ENCODE results near the gene STBD1. TPM values are rescaled to one million over a fixed set of nuclear protein-coding genes. Genes with fewer than 3 reads are reported as not detected.
"Not testable (repeated sequence)": the region's sequence is repeated elsewhere in the genome, so short reads cannot be mapped to it uniquely, and the experiment has no call there.

Gene STBD1
- total RNA-seq, 4 donors from 2014 or later = 14.8 to 30.2 (median 17.7) TPM

DNA sequence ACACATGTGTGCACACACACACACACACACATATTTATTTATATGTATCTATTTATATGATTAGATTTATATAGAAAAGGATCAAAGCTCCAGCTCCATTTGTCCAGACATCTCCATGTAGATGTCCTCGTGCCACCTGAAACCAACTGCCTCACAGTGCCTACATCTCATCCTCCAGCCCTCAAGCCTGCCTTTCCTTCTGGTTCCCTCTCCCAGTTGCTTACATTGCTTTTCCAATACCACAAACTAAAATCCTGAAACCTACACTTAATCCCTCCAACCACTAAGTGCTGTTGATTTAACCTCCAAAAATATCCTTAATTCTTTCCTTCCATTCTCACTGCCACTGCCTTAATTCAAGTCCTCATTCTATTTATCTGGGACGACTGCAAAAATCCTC is 51.4 kb downstream of the STBD1 start:
- TF ChIP-seq, protein P1, sequence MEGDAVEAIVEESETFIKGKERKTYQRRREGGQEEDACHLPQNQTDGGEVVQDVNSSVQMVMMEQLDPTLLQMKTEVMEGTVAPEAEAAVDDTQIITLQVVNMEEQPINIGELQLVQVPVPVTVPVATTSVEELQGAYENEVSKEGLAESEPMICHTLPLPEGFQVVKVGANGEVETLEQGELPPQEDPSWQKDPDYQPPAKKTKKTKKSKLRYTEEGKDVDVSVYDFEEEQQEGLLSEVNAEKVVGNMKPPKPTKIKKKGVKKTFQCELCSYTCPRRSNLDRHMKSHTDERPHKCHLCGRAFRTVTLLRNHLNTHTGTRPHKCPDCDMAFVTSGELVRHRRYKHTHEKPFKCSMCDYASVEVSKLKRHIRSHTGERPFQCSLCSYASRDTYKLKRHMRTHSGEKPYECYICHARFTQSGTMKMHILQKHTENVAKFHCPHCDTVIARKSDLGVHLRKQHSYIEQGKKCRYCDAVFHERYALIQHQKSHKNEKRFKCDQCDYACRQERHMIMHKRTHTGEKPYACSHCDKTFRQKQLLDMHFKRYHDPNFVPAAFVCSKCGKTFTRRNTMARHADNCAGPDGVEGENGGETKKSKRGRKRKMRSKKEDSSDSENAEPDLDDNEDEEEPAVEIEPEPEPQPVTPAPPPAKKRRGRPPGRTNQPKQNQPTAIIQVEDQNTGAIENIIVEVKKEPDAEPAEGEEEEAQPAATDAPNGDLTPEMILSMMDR (IDR thresholded peaks at IDR 0.05) = no peak
- TF ChIP-seq POLR2AphosphoS5 (IDR thresholded peaks at IDR 0.05) (no peak), EP300 (IDR thresholded peaks at IDR 0.05) (no peak), POLR2A (IDR thresholded peaks at IDR 0.05; ENCODE audit: low read depth) (no peak)
- intact Hi-C loops (cut with DNase I) = no loop called here
- no peaks in the 10 kb centered on the region for H3K4me1 ChIP-seq
- no peak overlapping the region for H3K4me3 ChIP-seq
- no peak overlapping the region for H3K27ac ChIP-seq (replicated peaks in 1 of 4)
- H3K9me3 ChIP-seq = peaks cover 0 to 3% (median 0%) of the 10 kb centered on the region in 4 donors
- peaks cover 0 to 9% (median 0%) of the 10 kb centered on the region in 4 donors for H3K36me3 ChIP-seq
- no peak for DNase-seq (ENCODE audit: extremely low spot score)
- H3K27me3 ChIP-seq = no peaks in the 10 kb centered on the region
- WGBS = 86% methylated on average over 2 of the region's 2 CpGs

DNA sequence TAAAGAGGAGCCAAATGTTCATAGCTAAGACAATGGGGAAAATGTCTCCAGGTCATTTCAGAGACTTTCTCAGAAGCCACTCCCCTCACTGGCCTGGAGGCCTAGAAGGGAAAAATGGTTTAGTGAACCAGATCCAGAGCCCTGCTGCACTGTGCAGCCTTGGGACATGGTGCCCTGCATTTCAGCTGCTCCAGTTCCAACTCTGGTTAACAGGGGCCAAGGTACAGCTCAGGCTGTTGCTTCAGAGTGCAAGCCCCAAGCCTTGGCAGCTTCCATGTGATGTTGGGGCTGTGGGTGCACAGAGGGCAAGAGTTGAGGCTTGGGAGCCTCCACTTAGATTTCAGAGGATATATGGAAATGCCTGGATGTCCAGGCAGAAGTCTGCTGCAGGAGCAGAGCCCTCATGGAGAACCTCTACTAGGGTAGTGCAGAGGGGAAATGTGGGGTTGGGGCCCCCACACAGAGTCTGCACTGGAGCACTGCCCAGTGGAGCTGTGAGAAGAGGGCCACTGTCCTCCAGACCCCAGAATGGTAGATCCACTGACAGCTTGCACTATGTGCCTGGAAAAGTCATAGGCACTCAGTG is 53.4 kb downstream of the STBD1 start:
- H3K27ac ChIP-seq (replicated peaks in 1 of 4); intact Hi-C loops (cut with DNase I): not testable (repeated sequence)

More for the DNA sequence above, 53.4 kb downstream of the STBD1 start:
- not testable (repeated sequence) for DNase-seq (ENCODE audit: extremely low spot score); H3K9me3 ChIP-seq; H3K27me3 ChIP-seq; H3K4me3 ChIP-seq; H3K36me3 ChIP-seq; H3K4me1 ChIP-seq

Small RNA genes lying within 50 kb of the gene (small RNA-seq; reads per million reads assigned to genes)
- gene RNU6-1000P = 0 reads per million in 3 donors

Other genes with a start within 250 kb of the STBD1 start
- 10 to 100 TPM in 1 of 4 donors, 1 to 10 TPM in 3; 5.8 to 17.8 (median 8.9) TPM for gene ART3, start 232.0 kb upstream of the STBD1 start, total RNA-seq
- gene NUP54, start 158.3 kb upstream of the STBD1 start, total RNA-seq = 10 to 100 TPM; 29.6 to 44.4 (median 39.3) TPM
- 100 to 1,000 TPM in 2 of 4 donors, 10 to 100 TPM in 2; 89.3 to 118 (median 106) TPM for gene SCARB2, start 92.9 kb upstream of the STBD1 start, total RNA-seq
- 1 to 10 TPM; 2.0 to 2.2 (median 2.1) TPM for gene FAM47E, start 55.0 kb upstream of the STBD1 start, total RNA-seq
- gene CCDC158, start 114.4 kb downstream of the STBD1 start, total RNA-seq = 1 to 10 TPM in 3 of 4 donors, under 1 TPM in 1; 0.66 to 1.8 (median 1.3) TPM
- gene SHROOM3, start 128.5 kb downstream of the STBD1 start, total RNA-seq = 100 to 1,000 TPM in 2 of 4 donors, 10 to 100 TPM in 2; 44.4 to 101 (median 88.5) TPM